Inflammatory macrophage treated with lipopolysaccharide for 1 hour (primary cell): Measurements from ENCODE around the gene RAI1.
A peak's percentile ranks its signal among the peaks of the same experiment; 100 is the strongest.

ENCODE experiments used
- DNase-seq, 2 donors: peaks; one replicate each; pipeline ENCODE4 v3.0.0-alpha.2; 2020 to 2022

Gene RAI1

DNA sequence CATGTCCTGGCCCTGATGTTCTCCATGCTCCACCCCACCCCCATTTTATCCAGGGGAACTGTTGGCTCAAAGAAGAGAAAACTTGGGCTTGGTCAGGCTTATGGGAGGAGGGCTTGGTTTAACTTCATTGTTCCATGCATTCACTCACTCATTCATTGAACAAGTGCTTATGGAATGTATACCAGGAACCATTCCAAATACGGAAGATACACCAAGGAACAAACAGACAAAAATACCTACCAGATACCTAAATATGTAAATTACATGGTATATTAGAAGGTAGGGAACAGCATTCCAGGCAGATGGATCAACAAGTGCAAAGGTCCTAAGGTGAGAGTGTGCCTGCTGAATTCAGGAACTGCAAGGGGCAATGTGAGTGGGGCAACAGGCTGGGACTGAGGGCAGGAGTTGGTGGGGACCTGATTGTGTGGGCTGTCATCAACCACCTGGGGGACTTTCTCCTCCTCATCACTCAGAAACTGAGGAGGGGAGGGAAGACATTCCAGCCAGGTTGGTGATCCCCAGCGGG, 39.9 kb downstream of the RAI1 start:
- DNase-seq = no peak

DNA sequence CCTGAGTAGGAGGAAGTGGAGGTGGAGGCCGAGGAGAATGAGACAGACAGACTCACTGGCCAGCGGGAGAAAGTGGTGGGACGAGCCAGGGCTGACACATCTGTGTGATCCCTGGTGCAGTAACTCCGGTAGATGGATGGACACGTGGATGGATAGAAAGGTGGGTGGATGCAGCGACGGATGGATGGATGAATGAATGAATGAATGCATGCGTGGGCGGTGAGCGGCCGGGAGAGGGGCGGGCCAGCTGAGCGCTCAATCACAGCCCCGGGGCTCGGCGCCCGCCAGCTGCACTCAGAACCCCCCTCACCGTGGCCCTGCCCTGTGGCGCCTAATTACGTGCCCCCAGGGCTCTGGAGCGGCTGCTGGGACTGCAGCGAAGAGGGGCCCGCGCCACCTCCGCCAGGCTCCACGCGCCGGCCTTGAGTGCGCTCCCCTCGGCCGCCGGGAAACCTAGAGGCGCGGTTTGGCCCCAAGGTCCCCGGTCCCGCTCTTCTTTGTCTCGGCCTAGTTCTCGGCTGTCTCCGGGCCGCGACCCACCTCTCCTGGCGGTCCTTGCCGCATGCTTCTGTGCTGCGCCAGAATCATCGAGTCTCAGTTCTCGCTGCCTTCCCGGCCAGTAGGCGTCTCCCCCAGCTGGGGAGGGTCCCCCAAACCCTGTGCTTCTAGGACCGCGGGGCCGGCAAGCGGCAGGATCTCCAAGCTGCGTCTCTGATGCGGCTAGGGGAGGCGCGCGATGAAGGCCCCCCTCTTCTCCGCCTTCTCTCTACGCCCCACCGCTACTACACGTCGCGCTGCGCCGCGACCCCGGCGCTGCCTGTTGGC, 41.0 kb downstream of the RAI1 start:
- DNase-seq = no peak

DNA sequence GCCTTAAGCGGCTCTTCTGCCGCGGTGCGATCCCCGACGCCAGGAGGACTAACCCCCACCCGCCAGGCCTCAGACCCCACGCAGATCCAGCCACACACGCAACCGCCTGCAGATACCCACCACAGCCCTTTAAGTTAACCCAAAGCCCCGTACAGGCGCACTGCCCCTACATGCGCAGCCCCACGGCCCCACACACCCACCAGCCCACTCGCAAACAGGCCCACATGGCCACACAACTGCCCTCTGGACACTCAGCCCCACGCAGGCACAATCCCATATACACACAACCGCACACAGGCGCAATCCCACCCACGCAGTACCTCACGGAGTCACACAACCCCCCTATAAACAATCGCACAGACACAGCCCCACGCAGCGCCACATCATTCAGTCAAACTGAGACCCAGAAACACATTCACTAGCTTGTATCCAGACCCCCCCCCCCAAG, 41.7 kb downstream of the RAI1 start:
- DNase-seq = no peak

GRCh38 chr17:17723354-17724261, 42.4 kb downstream of the RAI1 start:
- peak in 1 of 2 donors; percentile 3 for DNase-seq

- peak; percentile 30 to 50 for DNase-seq
These were observed 43.2 kb downstream of the RAI1 start for GRCh38 chr17:17724307-17725010.

DNA sequence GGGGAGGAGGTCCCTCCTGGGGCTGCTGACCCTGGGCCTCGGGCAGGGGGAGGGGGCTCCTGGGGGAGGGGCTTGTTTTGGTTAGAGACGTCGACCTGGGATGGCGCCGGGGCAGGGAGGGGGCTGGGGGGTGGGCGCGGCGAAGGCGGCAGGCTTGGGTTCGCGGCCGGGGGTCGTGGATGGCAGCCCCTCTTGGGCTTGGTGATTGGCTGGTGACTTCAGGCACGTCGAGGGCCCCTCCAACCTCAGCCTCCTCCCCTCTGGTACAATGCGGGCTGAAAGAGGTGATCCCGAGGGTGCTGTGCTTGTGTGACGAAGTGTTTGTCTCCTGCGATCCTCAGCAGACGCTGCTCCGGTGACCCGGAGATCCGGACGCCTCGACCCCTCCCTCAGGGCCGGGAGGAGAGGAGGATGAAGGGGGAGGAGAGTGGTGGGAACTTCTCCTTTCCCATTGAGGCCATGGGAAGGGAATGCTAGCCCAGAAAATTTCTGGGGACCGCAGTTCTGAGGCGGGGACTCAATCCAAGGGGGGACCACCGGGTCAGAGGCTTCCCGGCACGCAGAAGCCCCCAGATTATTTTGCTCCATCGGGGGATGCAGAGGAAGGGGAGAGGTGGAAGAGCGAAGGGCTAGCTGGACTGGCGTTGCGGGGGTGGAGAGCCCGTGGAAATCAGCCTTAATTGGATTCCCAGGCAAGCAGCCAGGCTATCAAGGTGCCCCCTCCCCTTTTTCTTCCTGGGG, 43.9 kb downstream of the RAI1 start:
- DNase-seq = no peak

- peak in 1 of 2 donors; percentile 24 for DNase-seq
These were observed 44.6 kb downstream of the RAI1 start for GRCh38 chr17:17725752-17726457.

GRCh38 chr17:17726458-17727060, 45.3 kb downstream of the RAI1 start:
- DNase-seq = no peak

DNA sequence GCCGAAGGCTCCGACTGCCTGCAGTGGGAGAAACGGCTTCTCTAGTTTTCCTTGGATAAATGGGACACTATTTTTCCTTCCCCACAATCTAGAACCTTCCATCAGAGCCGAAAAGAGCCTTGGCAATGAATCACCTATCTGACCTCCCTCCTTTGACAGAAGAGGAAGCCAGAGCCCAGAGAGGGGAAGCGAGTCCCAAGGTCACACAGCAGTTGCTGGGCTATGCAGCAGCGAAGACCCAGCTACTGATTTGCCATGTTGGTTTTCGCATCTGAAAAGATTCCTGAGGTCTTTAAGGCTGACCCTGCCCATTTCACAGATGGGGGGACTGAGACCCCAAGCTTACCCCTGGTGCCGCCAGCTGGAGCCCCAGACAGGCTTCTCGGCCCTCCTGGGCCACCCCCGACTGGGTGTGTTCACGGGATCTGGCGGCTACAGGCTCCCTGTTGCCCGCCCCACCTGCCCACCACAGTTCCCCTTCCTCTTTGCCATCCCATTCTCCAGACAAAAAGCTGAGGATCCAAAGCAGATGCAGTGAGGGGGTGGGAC, 45.9 kb downstream of the RAI1 start:
- no peak for DNase-seq

- DNase-seq = no peak
These were observed 46.9 kb downstream of the RAI1 start for GRCh38 chr17:17728146-17728545.

DNA sequence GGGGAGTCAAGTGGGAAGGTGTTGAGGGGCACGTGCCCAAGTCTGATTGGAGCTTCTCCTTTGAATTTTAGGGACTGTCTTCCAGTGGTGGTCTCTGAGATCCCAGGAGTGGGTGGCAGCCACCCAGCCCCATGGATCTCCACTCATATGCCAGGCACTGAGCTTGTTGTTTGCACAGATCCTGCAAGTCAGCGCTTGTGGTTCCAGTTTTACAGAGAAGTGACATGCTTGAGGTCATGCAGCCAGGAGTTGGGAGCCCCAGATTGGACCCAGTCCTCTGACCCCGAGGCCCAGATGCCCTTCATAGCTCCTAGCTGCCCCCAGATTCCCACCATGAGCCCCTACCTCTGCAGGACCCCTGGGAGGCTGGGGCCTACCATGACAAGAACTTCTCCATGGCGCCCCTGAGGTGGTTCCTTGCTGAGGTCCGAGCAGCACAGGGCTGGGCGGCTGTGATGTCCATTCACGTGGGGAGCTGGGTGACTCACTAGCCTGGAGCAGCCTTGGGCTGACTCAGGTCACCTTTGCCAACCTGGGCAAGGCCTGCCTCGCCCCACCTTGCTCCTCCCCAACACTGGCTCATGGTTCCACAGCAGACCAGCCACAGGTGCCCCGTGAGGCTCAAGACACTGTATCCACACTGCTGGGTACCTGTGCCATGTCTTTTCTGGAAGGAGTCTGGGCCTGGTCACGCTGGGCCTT, 47.4 kb downstream of the RAI1 start:
- DNase-seq = no peak

DNA sequence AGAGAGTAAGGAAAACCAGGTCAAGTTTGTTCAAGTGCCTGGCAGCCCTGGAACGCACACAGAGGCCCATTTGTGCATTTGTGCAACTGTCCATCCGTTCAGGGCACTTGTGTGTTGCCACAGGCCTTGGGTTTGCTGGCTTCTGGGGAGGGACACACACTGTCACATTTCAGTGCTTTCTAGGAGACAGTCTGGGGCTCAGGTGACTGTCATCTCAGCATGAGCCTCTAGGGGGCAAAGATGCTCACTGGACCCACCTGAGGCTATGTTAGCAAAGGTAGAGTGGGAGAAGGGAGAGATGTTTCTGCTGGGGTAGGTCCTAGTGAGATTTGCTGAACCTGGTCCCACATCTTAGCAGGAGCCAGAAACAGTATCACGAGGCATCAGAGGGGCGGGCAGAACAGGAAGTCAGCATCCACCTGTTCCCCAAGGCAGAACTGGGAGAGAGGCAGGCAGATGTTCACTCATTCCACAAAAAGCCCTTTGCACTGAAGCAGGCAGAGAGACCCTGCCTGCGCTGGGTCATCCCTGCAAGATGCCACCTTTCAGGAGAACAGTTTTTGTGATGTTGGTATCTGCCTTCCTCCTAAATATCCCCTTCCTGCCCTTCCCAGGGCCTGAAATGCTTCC, 48.5 kb downstream of the RAI1 start:
- DNase-seq = no peak

DNA sequence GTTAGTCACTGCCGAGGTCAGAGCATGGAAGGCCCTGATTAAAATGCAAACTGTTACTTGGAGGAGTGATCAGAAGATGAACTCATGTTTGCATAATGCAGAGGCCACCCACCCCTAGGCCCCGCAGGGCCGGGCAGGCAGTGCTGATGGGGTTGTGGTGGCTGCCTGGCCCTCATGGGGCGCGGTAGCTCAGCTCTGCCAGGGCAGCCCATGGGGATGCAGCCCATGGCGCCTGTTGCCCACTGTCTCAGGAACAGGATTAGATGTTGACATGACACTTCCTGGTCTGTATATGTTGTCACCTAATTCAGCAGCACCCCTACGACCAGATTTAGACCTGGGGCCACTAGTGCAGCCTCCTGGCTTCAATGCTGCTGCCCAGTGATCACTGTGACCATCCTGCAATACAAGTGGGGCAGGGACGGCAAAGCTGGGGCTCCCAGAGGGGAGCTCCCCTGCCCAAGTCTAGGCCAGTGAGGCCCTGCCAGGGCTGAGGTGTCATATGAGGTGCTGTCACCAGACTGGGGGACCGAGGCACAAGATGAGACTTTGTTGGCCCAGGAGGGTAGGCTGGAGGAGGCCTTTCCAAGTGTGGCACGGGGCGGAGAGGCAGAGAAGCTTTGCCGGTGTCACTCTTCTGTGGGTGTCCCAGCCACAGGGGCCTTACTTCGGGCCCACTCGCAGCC, 49.1 kb downstream of the RAI1 start:
- DNase-seq = no peak

GRCh38 chr17:17732444-17732843, 51.2 kb downstream of the RAI1 start:
- DNase-seq = no peak

DNA sequence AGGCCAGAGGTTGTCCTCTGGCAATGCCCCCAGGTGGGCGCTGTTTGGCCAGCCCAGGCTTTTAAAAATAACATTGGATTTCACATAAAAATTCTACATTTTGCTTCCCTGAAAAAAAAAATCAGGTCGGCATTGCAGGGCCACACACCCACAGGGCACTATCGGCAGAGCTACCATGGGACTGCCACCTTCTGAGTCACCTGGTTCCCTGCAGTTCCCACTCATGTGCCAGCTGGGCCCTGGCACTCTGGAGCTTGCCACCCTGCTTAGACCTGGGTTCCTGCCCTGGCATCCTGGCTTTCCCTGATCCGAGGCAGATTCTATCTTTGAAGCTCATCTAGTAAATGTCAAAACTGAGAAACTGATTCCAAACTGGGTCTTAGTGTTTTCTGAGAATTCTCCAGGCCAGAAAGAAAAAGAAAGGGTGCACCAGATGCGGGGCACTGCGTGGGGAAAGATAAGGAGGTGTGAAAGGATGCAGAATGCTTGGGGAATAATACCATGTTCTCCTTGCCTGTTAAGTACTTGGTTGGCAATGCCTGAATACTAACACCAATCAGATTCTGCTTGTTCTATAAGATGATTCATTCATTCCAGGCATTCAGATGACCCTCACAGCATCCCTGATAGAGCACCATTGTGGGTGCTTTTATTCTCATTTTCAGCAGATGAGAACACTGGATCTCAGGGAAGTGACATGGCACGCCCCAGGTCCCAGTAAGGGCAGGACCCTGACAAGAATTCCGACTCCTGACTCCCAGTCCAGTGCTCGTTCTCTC, 51.8 kb downstream of the RAI1 start:
- DNase-seq = no peak

GRCh38 chr17:17736205-17737183, 55.2 kb downstream of the RAI1 start:
- no peak for DNase-seq
